Measurements from ENCODE around the gene ZNF865. TPM values are rescaled to one million over a fixed set of nuclear protein-coding genes. Genes with fewer than 3 reads are reported as not detected.

Gene ZNF865
- polyA plus RNA-seq, 4 donors: 4.0 to 10.3 (median 5.5) TPM

DNA sequence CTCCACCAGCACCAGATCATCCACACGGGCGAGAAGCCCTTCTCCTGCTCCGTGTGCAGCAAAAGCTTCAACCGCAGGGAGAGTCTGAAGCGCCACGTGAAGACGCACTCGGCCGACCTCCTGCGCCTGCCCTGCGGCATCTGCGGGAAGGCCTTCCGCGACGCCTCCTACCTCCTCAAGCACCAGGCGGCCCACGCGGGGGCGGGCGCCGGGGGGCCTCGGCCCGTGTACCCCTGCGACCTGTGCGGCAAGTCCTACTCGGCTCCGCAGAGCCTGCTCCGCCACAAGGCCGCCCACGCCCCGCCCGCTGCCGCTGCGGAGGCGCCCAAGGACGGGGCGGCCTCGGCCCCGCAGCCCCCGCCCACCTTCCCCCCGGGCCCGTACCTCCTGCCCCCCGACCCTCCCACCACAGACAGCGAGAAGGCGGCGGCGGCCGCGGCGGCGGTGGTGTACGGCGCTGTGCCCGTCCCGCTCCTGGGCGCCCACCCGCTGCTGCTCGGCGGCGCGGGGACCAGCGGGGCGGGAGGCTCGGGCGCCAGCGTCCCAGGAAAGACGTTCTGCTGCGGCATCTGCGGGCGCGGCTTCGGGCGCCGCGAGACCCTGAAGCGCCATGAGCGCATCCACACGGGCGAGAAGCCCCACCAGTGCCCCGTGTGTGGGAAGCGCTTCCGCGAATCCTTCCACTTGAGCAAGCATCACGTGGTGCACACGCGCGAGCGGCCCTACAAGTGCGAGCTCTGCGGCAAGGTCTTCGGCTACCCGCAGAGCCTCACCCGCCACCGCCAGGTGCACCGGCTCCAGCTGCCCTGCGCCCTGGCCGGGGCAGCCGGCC lies 9.5 kb downstream of the ZNF865 start:
- no peaks in the 10 kb centered on the region for H3K27me3 ChIP-seq (ENCODE audit: control insufficient read depth in 3 of 3, insufficient read depth in 3 of 3, low read length in 3 of 3)
- DNase-seq (no peak), FAIRE-seq (no peak)
- no peaks in the 10 kb centered on the region for H3K4me1 ChIP-seq (ENCODE audit: control insufficient read depth in 3 of 3, insufficient read depth in 2 of 3, low read depth in 1 of 3, low read length in 2 of 3)
- H3K36me3 ChIP-seq (ENCODE audit: control insufficient read depth in 3 of 3, insufficient read depth in 2 of 3, low read depth in 1 of 3, low read length in 3 of 3): peaks cover 3 to 54% (median 11%) of the 10 kb centered on the region in 3 donors
- H3K9me3 ChIP-seq (ENCODE audit: control insufficient read depth in 2 of 2, insufficient read depth in 1 of 2, low read depth in 1 of 2, low read length in 1 of 2): no peaks in the 10 kb centered on the region
- 97 to 98% (median 98%) methylated on average over 72 to 98 of the region's 98 CpGs for whole genome bisulfite sequencing, 3 donors
- H3K4me3 ChIP-seq (ENCODE audit: low read depth in 1 of 3, low read length in 3 of 3): no peak overlapping the region
- no peak overlapping the region for H3K27ac ChIP-seq (ENCODE audit: low read depth in 1 of 3, low read length in 2 of 3)

DNA sequence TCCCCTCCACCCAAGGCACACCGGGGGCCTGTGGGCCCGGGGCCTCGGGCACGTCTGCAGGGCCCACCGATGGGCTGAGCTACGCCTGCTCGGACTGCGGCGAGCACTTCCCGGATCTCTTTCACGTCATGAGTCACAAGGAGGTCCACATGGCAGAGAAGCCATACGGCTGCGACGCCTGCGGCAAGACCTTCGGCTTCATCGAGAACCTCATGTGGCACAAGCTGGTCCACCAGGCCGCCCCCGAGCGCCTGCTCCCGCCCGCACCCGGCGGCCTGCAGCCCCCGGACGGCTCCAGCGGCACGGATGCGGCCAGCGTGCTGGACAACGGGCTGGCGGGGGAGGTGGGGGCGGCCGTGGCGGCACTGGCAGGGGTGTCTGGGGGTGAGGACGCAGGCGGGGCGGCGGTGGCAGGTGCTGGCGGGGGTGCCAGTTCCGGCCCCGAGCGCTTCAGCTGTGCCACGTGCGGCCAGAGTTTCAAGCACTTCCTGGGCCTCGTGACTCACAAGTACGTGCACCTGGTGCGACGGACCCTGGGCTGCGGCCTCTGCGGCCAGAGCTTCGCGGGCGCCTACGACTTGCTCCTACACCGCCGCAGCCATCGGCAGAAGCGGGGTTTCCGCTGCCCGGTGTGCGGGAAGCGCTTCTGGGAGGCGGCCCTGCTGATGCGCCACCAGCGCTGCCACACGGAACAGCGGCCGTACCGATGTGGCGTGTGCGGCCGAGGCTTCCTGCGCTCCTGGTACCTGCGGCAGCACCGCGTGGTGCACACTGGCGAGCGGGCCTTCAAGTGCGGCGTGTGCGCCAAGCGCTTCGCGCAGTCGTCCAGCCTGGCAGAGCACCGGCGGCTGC lies 10.3 kb downstream of the ZNF865 start:
- no peak for DNase-seq
- 97 to 98% (median 98%) methylated on average over 74 to 88 of the region's 88 CpGs for WGBS, 3 donors
- Histone ChIP-seq H3K36me3 (ENCODE audit: control insufficient read depth in 3 of 3, insufficient read depth in 2 of 3, low read depth in 1 of 3, low read length in 3 of 3) (peaks cover 3 to 54% (median 11%) of the 10 kb centered on the region in 3 donors), H3K27ac (ENCODE audit: low read depth in 1 of 3, low read length in 2 of 3) (no peak overlapping the region), H3K4me1 (ENCODE audit: control insufficient read depth in 3 of 3, insufficient read depth in 2 of 3, low read depth in 1 of 3, low read length in 2 of 3) (no peaks in the 10 kb centered on the region), H3K27me3 (ENCODE audit: control insufficient read depth in 3 of 3, insufficient read depth in 3 of 3, low read length in 3 of 3) (no peaks in the 10 kb centered on the region), H3K9me3 (ENCODE audit: control insufficient read depth in 2 of 2, insufficient read depth in 1 of 2, low read depth in 1 of 2, low read length in 1 of 2) (no peaks in the 10 kb centered on the region), H3K4me3 (ENCODE audit: low read depth in 1 of 3, low read length in 3 of 3) (no peak overlapping the region)
- FAIRE-seq: no peak

DNA sequence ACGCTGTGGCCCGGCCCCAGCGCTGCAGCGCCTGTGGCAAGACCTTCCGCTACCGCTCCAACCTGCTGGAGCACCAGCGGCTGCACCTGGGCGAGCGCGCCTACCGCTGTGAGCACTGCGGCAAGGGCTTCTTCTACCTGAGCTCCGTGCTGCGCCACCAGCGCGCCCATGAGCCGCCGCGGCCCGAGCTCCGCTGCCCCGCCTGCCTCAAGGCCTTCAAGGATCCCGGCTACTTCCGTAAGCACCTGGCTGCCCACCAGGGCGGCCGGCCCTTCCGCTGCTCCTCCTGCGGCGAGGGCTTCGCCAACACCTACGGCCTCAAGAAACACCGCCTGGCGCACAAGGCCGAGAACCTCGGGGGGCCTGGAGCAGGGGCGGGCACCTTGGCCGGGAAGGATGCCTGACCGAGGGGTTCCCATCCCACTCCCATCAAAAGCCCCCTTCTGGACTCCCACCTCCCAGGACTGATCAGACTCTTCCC lies 11.0 kb downstream of the ZNF865 start:
- H3K4me1 ChIP-seq (ENCODE audit: control insufficient read depth in 3 of 3, insufficient read depth in 2 of 3, low read depth in 1 of 3, low read length in 2 of 3): no peaks in the 10 kb centered on the region
- WGBS, 3 donors: 97 to 98% (median 98%) methylated on average over 31 to 38 of the region's 38 CpGs
- H3K27me3 ChIP-seq (ENCODE audit: control insufficient read depth in 3 of 3, insufficient read depth in 3 of 3, low read length in 3 of 3): no peaks in the 10 kb centered on the region
- no peak overlapping the region for H3K4me3 ChIP-seq (ENCODE audit: low read depth in 1 of 3, low read length in 3 of 3)
- H3K36me3 ChIP-seq (ENCODE audit: control insufficient read depth in 3 of 3, insufficient read depth in 2 of 3, low read depth in 1 of 3, low read length in 3 of 3): peaks cover 3 to 54% (median 11%) of the 10 kb centered on the region in 3 donors
- H3K9me3 ChIP-seq (ENCODE audit: control insufficient read depth in 2 of 2, insufficient read depth in 1 of 2, low read depth in 1 of 2, low read length in 1 of 2): no peaks in the 10 kb centered on the region
- H3K27ac ChIP-seq (ENCODE audit: low read depth in 1 of 3, low read length in 2 of 3): no peak overlapping the region
- FAIRE-seq (no peak), DNase-seq (no peak)

DNA sequence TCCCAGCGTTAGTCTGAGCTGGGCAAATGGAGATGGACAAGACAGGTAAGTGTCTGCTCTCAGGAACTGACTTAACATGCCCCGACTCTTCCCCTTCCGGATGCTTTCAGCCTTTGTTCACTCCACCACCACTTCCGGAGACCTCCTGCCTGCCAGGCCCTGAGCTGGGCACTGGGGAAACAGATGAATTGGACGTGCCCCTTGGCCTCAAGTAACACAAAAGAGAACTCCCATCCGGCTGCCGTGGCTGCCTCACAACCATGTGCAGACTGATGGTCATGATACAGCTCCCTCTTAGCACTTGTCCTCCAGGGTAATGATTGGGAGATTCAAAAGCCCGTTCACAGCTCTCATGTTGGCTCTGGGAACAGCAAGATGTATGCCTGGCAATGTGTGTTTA lies 12.0 kb downstream of the ZNF865 start:
- Histone ChIP-seq H3K4me1 (ENCODE audit: control insufficient read depth in 3 of 3, insufficient read depth in 2 of 3, low read depth in 1 of 3, low read length in 2 of 3) (no peaks in the 10 kb centered on the region), H3K27me3 (ENCODE audit: control insufficient read depth in 3 of 3, insufficient read depth in 3 of 3, low read length in 3 of 3) (no peaks in the 10 kb centered on the region), H3K9me3 (ENCODE audit: control insufficient read depth in 2 of 2, insufficient read depth in 1 of 2, low read depth in 1 of 2, low read length in 1 of 2) (no peaks in the 10 kb centered on the region), H3K4me3 (ENCODE audit: low read depth in 1 of 3, low read length in 3 of 3) (no peak overlapping the region), H3K36me3 (ENCODE audit: control insufficient read depth in 3 of 3, insufficient read depth in 2 of 3, low read depth in 1 of 3, low read length in 3 of 3) (peaks cover 3 to 57% (median 11%) of the 10 kb centered on the region in 3 donors), H3K27ac (ENCODE audit: low read depth in 1 of 3, low read length in 2 of 3) (no peak overlapping the region)
- FAIRE-seq: no peak
- WGBS, 3 donors: 89 to 97% (median 90%) methylated on average over 8 of the region's 8 CpGs
- DNase-seq: no peak

DNA sequence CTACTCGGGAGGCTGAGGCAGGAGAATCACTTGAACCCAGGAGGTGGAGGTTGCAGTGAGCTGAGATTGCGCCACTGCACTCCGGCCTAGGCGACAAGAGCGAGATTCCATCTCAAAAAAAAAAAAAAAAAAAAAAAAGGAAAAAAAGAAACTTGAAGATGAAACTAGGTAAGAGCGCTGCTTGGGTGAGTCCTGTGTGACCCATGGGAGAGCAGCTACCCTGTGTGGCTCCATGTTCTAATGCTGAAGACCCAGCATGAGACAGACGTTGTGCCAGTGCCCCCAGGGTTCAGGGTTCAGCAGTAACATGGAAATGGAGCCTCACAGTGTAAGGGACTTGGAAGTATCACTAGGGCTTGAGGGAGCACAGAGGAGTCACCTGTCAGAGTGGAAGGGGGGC lies 13.0 kb downstream of the ZNF865 start:
- WGBS, 3 donors: 81 to 90% (median 81%) methylated on average over 7 of the region's 7 CpGs
- FAIRE-seq (no peak), DNase-seq (no peak)
- no peaks in the 10 kb centered on the region for H3K9me3 ChIP-seq (ENCODE audit: control insufficient read depth in 2 of 2, insufficient read depth in 1 of 2, low read depth in 1 of 2, low read length in 1 of 2)
- H3K4me1 ChIP-seq (ENCODE audit: control insufficient read depth in 3 of 3, insufficient read depth in 2 of 3, low read depth in 1 of 3, low read length in 2 of 3): peaks cover 0 to under 1% (median 0%) of the 10 kb centered on the region in 3 donors
- no peak overlapping the region for H3K27ac ChIP-seq (ENCODE audit: low read depth in 1 of 3, low read length in 2 of 3)
- H3K4me3 ChIP-seq (ENCODE audit: low read depth in 1 of 3, low read length in 3 of 3): no peak overlapping the region
- no peaks in the 10 kb centered on the region for H3K27me3 ChIP-seq (ENCODE audit: control insufficient read depth in 3 of 3, insufficient read depth in 3 of 3, low read length in 3 of 3)
- H3K36me3 ChIP-seq (ENCODE audit: control insufficient read depth in 3 of 3, insufficient read depth in 2 of 3, low read depth in 1 of 3, low read length in 3 of 3): peaks cover 3 to 63% (median 10%) of the 10 kb centered on the region in 3 donors

DNA sequence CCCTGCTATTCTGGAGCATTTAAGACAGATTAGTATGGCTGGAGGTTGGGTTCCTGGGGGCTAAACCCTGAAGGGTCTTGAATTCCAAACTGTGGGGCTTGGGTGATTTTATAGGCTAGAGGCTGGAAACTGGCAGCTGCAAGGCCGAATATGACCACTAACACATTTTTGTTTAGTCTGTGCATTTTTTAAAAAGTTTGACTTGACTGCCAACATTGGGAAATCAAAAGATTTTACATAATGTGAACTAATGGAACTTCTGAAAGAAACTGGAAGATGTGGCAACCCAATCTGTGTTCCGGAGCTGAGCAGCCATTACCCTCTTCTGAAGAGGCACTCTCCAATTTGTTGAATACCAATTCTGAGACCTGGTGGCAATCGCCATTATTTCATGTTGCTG lies 13.8 kb downstream of the ZNF865 start:
- H3K4me1 ChIP-seq (ENCODE audit: control insufficient read depth in 3 of 3, insufficient read depth in 2 of 3, low read depth in 1 of 3, low read length in 2 of 3): peaks cover 0 to 6% (median 0%) of the 10 kb centered on the region in 3 donors
- FAIRE-seq: no peak
- H3K27me3 ChIP-seq (ENCODE audit: control insufficient read depth in 3 of 3, insufficient read depth in 3 of 3, low read length in 3 of 3): no peaks in the 10 kb centered on the region
- H3K4me3 ChIP-seq (ENCODE audit: low read depth in 1 of 3, low read length in 3 of 3): no peak overlapping the region
- no peaks in the 10 kb centered on the region for H3K9me3 ChIP-seq (ENCODE audit: control insufficient read depth in 2 of 2, insufficient read depth in 1 of 2, low read depth in 1 of 2, low read length in 1 of 2)
- no peak overlapping the region for H3K27ac ChIP-seq (ENCODE audit: low read depth in 1 of 3, low read length in 2 of 3)
- H3K36me3 ChIP-seq (ENCODE audit: control insufficient read depth in 3 of 3, insufficient read depth in 2 of 3, low read depth in 1 of 3, low read length in 3 of 3): peaks cover 3 to 61% (median 9%) of the 10 kb centered on the region in 3 donors
- 73 to 97% (median 91%) methylated on average over 3 of the region's 3 CpGs for WGBS, 3 donors
- DNase-seq: no peak

DNA sequence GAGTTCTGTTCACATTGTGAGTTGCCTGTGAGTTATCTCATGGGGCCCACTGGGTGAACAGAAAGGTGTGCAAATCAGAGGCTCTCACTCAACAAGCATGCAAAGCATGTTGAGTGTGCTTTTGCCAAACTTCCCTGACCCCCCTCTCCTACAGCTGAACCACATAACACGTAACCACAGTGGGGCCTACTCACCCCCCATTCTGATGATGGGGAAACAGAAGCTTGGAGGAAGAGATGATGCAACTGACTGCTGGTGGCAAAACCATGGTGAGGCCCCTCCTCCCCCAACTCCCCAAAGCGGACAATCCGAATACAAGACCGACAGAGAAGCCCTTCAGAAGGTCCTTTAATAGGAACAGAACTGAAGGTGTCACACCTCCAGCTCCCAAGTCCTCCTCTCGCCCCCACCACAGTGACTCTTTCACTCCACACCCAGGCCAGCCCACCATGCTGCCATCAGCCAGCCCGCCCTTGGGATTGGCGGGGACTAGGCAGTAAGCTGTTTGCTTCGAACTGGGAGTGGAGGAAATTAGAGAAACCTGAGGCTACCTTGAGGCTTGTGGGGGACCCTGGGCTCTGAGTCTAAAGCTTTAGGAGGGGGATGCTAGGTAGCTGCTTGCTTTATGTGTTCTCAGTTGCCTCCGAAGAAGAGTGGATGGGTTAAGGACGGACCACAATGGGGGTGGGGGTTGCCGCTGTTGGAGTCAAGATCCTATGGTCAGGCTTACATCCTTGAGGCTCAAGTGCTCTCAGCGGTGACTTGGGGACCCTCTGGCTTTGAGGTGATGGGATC lies 15.2 kb downstream of the ZNF865 start:
- 88 to 96% (median 90%) methylated on average over 12 of the region's 12 CpGs for WGBS, 3 donors
- Histone ChIP-seq H3K9me3 (ENCODE audit: control insufficient read depth in 2 of 2, insufficient read depth in 1 of 2, low read depth in 1 of 2, low read length in 1 of 2) (no peaks in the 10 kb centered on the region), H3K27ac (ENCODE audit: low read depth in 1 of 3, low read length in 2 of 3) (no peak overlapping the region), H3K36me3 (ENCODE audit: control insufficient read depth in 3 of 3, insufficient read depth in 2 of 3, low read depth in 1 of 3, low read length in 3 of 3) (peaks cover 3 to 53% (median 7%) of the 10 kb centered on the region in 3 donors), H3K4me1 (ENCODE audit: control insufficient read depth in 3 of 3, insufficient read depth in 2 of 3, low read depth in 1 of 3, low read length in 2 of 3) (peaks cover 4 to 13% (median 5%) of the 10 kb centered on the region in 3 donors), H3K4me3 (ENCODE audit: low read depth in 1 of 3, low read length in 3 of 3) (no peak overlapping the region), H3K27me3 (ENCODE audit: control insufficient read depth in 3 of 3, insufficient read depth in 3 of 3, low read length in 3 of 3) (no peaks in the 10 kb centered on the region)
- FAIRE-seq (no peak), DNase-seq (no peak)

DNA sequence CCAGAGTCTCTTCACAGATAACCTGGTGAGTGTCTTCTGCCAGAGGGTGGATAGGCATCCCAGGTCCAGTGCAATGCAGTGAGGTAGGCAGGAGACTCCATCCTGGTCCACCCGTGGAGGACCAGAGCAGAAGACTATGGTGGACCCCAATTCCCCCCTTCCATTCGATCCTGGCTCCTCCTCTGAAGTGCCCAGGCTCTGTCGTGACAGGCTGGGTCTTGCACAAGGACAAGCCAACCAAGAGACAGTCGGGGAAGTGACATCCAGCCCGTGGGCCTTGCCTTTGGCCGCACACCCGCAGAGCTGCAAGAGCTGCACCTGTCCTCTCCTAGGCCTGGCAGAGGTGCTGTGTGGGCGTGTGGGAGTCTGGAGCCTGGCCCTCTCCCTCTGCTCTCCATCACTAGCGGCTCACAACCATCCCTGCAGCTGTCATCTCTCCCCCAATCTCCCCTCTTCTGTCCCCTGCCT lies 15.8 kb downstream of the ZNF865 start:
- 67 to 85% (median 76%) methylated on average over 8 to 9 of the region's 9 CpGs for WGBS, 3 donors
- DNase-seq: no peak
- Histone ChIP-seq H3K9me3 (ENCODE audit: control insufficient read depth in 2 of 2, insufficient read depth in 1 of 2, low read depth in 1 of 2, low read length in 1 of 2) (no peaks in the 10 kb centered on the region), H3K4me1 (ENCODE audit: control insufficient read depth in 3 of 3, insufficient read depth in 2 of 3, low read depth in 1 of 3, low read length in 2 of 3) (peaks cover 4 to 13% (median 5%) of the 10 kb centered on the region in 3 donors), H3K27me3 (ENCODE audit: control insufficient read depth in 3 of 3, insufficient read depth in 3 of 3, low read length in 3 of 3) (no peaks in the 10 kb centered on the region), H3K27ac (ENCODE audit: low read depth in 1 of 3, low read length in 2 of 3) (no peak overlapping the region), H3K36me3 (ENCODE audit: control insufficient read depth in 3 of 3, insufficient read depth in 2 of 3, low read depth in 1 of 3, low read length in 3 of 3) (peaks cover 3 to 49% (median 4%) of the 10 kb centered on the region in 3 donors), H3K4me3 (ENCODE audit: low read depth in 1 of 3, low read length in 3 of 3) (no peak overlapping the region)
- no peak for FAIRE-seq

Data from small intestine (tissue), 7 donors.